8988T (cell line): ENCODE data around the gene QRFP.

ENCODE experiments used
- DNase-seq: peaks from one replicate; pipeline ENCODE4 v3.0.0; 2011

QRFP gene

DNA sequence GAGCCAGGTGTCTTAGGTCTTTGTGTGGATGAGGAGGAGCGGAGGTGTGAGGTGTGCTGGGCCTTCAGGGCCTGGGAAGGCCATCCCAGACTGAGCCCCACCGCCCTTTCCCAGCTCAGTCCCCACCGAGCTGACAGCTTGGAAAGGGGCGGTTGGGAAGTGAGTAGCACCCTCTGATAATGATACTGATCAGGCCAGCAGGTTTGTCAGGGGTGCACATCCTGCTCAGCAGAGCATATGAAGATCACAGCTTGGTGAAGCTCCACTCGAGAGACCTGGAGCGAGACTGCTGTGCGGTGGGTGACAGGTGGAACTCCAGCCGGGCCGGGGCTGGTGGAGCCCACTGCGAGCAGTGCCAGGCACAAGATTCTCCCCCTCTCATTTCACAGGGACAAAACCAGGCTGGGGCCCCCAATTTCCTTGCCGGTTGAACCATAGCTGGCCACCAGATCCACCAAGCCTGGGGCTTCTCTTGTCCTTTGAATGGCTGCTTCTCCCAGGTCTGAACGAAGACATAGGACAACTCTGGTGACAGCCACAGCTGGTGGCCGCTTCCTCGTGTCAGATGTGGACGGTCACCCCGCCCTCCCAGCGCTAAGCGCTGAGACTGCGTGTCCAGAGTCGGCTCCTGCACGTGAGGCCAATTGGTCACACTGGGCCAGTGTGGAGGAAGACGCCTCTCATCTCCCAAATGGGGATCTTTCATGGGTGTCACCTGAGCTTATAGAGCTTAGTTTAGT lies 8.3 kb downstream of the QRFP start:
- no peak for DNase-seq

DNA sequence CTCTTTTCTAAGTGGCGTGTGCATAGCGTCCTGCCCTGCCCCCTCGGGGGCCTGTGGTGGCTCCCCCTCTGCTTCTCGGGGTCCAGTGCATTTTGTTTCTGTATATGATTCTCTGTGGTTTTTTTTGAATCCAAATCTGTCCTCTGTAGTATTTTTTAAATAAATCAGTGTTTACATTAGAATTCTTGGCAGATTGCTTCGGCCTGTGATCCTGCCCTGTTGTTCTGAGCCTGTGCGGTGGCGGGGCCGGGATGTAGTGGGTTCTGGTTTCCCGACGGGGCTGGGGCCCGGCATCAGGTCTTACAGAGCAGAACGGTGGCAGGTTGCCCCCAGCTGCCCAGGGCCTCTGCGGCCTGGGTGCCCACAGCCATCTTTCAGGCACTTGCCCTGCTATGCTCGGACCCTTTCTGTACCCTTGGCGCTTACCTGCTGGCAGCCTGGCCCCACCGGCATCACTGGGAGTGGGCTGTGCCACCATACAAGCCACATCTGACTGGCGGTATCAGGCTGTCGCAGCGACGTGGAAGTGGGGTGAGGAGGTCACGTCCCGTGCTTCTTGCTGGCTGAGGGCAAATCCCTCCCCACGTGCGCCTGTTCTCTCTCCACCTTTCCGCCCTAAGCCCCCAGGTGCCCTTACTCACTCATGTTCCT lies 9.0 kb downstream of the QRFP start:
- DNase-seq = no peak

DNA sequence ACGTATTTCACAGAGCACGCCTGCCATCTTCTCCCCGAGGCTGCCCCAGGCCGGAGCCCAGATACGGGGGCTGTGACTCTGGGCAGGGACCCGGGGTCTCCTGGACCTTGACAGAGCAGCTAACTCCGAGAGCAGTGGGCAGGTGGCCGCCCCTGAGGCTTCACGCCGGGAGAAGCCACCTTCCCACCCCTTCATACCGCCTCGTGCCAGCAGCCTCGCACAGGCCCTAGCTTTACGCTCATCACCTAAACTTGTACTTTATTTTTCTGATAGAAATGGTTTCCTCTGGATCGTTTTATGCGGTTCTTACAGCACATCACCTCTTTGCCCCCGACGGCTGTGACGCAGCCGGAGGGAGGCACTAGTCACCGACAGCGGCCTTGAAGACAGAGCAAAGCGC lies 9.6 kb downstream of the QRFP start:
- no peak for DNase-seq

DNA sequence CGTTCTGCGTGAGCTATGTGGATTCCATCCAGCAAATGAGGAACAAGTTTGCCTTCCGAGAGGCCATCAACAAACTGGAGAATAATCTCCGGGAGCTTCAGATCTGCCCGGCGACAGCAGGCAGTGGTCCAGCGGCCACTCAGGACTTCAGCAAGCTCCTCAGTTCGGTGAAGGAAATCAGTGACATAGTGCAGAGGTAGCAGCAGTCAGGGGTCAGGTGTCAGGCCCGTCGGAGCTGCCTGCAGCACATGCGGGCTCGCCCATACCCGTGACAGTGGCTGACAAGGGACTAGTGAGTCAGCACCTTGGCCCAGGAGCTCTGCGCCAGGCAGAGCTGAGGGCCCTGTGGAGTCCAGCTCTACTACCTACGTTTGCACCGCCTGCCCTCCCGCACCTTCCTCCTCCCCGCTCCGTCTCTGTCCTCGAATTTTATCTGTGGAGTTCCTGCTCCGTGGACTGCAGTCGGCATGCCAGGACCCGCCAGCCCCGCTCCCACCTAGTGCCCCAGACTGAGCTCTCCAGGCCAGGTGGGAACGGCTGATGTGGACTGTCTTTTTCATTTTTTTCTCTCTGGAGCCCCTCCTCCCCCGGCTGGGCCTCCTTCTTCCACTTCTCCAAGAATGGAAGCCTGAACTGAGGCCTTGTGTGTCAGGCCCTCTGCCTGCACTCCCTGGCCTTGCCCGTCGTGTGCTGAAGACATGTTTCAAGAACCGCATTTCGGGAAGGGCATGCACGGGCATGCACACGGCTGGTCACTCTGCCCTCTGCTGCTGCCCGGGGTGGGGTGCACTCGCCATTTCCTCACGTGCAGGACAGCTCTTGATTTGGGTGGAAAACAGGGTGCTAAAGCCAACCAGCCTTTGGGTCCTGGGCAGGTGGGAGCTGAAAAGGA lies 10.9 kb downstream of the QRFP start:
- no peak for DNase-seq

DNA sequence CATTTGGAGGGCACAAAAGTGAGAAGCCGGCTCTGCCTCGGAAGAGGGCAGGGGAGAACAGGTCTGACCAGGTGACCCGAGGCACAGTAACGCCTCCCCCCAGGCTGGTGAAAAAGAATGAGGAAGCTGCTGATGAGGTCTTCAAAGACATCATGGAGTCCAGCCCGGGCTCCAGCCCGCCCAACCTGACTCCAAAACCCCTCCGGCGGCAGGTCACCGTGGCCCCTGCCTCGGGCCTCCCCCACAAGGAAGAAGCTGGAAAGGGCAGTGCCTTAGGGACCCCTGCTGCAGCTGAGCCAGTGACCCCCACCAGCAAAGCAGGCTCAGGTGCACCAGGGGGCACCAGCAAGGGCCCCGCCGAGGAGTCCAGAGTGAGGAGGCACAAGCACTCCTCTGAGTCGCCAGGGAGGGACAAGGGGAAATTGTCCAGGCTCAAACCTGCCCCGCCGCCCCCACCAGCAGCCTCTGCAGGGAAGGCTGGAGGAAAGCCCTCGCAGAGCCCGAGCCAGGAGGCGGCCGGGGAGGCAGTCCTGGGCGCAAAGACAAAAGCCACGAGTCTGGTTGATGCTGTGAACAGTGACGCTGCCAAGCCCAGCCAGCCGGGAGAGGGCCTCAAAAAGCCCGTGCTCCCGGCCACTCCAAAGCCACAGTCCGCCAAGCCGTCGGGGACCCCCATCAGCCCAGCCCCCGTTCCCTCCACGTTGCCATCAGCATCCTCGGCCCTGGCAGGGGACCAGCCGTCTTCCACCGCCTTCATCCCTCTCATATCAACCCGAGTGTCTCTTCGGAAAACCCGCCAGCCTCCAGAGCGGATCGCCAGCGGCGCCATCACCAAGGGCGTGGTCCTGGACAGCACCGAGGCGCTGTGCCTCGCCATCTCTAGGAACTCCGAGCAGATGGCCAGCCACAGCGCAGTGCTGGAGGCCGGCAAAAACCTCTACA lies 11.8 kb downstream of the QRFP start:
- DNase-seq = no peak

DNA sequence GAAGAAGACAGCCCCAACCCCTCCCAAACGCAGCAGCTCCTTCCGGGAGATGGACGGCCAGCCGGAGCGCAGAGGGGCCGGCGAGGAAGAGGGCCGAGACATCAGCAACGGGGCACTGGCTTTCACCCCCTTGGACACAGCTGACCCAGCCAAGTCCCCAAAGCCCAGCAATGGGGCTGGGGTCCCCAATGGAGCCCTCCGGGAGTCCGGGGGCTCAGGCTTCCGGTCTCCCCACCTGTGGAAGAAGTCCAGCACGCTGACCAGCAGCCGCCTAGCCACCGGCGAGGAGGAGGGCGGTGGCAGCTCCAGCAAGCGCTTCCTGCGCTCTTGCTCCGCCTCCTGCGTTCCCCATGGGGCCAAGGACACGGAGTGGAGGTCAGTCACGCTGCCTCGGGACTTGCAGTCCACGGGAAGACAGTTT lies 12.5 kb downstream of the QRFP start:
- DNase-seq = no peak

DNA sequence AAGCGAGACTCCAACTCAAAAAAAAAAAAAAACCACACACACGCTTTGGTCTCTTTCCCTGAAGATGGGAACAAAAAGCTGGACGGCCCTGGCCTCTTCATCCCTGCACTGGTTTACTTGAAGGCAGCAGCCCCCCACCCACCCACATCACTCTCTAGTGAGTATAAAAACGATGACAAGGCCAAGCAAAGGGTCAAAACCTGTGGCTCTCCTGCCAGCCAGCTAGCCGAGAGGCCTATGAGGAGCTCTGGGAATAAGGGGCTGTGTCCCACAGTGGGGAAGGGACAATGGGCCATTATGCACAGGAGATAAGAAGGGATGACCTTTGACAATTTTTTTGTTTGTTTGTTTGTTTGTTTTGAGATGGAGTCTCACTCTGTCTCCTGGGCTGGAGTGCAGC lies 13.1 kb downstream of the QRFP start:
- DNase-seq = no peak

DNA sequence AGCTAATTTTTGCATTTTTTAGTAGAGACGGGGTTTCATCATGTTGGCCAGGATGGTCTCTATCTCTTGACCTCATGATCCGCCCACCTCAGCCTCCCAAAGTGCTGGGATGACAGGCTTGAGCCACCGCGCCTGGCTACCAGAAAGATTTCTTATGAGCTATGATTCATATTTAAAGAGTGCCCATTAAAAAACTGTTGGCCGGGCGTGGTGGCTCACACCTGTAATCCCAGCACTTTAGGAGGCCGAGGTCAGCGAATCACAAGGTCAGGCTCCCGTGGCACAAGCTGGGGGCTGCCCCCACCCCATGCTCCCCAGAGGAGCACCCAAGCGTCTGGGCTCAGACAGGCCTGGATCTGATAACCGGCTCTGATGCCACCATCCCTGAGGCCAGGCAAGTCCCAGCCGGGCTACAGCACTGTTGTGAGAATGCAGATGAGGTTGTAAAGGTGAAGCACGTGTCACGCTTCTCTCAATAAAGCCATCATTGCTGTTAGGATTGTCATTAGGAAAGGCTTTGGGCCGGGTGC lies 13.9 kb downstream of the QRFP start:
- no peak for DNase-seq

DNA sequence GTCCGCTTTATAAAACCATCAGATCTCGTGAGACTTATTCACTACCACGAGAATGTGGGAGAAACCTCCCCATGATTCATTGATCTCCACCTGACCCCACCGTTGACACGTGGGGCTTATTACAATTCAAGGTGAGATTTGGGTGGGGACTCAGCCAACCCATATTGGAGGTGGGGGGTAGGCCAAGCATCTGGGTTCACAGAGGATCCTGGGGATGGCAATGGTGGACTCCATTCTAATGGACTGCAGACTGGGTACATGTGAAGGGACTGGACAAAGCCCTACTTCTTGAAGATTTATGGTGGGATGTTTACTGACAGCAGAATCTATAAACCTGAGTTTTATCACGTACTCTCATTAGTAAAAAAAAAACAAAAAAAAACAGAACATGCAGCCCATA lies 15.1 kb downstream of the QRFP start:
- no peak for DNase-seq

DNA sequence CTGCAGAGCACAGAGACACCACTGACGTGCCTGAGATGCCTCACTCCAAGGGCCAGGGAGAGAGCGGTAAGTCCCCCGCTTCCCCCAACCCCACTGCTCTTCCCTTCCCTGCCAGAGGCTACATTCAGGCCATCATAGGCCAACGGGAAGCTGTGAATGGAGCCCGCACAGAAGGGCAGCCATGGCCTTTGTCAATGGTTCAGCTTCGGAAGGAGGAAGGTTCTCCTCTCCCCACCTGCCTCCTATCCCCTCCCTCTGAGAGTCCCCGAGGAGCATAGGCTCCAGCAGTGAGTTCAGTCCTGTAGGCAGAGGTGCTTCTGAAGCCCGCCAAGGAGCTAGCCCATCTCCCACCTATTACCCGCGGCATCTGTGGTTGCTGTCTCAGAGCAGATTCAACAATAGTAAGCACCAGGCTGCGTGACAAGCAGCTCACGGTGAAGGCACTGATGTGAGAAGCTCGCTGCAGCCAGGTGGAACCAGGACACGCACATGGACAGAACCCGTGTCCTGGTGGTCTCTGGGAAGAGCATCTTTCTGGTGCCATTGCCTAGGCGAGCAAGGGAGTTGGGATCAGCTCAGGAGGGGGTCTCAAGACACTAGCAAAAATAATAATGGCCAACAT lies 15.9 kb downstream of the QRFP start:
- no peak for DNase-seq

DNA sequence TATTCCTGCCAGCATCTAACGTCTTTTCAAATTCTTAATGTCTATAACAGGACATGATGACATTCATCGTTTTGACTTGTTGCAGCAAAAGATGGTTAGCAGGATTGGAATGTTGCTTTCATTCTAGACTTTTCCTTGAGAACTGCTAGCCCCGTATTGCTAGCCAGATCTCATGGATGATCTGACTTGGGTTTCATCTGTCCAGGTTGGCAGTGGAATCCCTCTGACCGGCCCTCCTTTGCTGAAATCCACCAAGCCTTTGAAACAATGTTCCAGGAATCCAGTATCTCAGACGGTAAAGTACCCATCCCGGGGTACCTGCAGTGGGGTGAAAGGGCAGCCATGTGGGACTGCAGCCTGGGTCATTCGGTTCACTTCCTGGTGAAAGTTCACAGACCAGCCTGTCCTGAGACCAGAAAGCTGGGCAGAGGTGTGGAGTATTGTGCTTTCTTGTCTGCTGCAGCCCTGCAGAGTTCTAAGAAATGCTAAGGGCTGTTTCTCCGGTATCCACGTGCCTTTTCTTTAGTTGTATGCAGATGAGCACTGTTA lies 16.7 kb downstream of the QRFP start:
- DNase-seq = no peak

DNA sequence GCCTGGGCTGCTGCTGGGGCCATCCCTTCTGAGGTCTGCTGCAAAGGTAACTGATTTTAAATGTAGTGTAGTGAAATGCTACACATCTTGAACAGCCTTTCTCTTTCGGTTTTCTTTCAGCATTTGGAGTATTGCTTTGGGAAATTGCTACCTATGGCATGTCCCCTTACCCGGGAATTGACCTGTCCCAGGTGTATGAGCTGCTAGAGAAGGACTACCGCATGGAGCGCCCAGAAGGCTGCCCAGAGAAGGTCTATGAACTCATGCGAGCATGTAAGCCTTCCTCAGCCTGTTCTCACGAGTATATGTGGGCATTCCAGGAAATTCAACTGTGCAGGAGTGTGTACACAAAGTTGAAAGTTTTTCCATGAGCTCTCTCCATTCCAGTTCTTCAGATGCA lies 18.3 kb downstream of the QRFP start:
- no peak for DNase-seq

DNA sequence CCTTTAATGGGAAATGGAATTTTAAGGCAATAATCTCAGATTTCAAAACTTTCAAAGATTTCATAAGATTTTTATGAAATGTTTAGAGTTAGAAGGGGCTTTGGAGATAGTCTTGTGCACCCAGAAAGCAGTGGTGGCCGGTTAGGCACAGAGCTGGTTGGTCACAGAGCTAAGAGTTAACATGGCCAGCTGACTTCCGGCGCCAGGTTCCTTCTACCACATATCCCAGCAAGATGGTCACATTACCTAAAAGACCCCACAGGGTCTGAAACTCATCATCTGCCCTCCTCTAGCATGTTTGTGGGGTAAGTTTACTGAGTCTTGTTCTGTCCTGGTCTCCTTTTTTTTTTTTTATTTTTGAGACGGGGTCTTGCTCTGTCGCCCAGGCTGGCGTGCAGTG lies 19.3 kb downstream of the QRFP start:
- DNase-seq = no peak

DNA sequence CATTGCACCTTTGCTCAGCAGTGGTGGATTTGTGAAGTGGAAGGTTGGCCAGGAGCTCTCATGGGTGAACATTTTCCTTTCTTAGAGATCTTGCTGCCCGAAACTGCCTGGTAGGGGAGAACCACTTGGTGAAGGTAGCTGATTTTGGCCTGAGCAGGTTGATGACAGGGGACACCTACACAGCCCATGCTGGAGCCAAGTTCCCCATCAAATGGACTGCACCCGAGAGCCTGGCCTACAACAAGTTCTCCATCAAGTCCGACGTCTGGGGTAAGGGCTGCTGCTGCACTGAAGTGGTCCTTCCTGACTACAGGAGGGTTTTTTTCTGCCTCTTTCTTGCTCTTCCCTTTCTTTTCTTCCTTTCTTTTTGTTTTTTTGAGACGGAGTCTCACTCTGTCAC lies 21.8 kb downstream of the QRFP start:
- DNase-seq = no peak

DNA sequence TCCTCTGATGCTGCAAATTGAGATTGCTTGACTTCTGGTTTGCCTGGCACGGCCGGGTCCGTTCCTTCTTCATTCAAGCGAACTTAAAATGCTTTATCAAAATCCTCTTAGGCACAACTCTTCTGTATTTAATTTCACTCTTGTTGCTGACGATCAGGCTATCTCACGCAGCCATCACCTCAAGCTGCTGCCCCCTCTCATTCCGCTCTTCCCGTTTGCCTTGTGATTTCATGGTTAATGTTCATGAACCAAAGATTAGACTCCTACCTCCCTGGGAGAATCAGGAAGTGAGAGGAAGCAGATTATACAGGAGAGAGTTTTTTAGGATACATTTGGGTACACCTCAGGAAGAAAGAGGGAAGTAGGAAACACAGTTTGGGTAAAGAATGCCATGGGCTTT lies 22.6 kb downstream of the QRFP start:
- DNase-seq = no peak

DNA sequence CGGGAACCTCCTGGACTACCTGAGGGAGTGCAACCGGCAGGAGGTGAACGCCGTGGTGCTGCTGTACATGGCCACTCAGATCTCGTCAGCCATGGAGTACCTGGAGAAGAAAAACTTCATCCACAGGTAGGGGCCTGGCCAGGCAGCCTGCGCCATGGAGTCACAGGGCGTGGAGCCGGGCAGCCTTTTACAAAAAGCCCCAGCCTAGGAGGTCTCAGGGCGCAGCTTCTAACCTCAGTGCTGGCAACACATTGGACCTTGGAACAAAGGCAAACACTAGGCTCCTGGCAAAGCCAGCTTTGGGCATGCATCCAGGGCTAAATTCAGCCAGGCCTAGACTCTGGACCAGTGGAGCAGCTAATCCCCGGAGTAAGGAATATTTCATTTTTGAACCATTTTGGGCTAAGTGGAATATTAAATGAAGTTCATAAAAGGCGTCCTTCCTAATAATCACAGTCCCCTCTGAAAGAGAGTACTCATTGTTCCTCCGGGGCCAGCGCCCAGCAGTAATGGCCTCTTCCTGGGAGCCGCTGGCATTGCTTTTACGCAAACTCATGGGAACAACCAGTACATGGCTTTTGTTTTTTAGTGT lies 23.6 kb downstream of the QRFP start:
- DNase-seq = no peak

DNA sequence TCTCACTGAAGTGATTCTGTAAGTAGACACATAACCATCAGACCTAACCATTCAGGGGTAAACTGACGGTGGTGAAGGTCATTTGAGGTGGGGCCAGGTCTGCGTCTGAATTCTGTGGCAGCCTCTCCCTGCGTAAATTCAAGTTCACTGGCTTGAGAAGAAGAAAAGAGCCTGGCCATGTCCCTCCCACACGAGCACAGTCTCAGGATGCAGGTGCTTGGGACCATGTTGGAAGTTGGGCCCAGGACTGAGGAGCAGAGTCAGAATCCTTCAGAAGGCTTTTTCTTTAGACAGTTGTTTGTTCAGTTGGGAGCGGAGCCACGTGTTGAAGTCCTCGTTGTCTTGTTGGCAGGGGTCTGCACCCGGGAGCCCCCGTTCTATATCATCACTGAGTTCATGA lies 24.1 kb downstream of the QRFP start:
- DNase-seq = no peak

DNA sequence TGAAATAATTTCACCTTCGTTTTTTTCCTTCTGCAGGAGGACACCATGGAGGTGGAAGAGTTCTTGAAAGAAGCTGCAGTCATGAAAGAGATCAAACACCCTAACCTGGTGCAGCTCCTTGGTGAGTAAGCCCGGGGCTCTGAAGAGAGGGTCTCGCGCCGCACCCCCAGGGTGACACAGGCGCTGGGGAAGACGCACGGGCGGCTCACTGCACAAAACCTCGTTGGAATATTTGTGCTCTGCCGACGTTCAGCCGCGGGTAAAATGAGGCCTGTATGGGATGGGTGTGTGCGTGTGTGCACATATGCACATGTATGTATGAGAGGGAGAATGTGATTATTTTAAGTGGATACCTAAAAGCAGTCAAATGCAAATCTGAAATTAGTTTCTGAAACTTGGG lies 24.5 kb downstream of the QRFP start:
- DNase-seq = no peak

DNA sequence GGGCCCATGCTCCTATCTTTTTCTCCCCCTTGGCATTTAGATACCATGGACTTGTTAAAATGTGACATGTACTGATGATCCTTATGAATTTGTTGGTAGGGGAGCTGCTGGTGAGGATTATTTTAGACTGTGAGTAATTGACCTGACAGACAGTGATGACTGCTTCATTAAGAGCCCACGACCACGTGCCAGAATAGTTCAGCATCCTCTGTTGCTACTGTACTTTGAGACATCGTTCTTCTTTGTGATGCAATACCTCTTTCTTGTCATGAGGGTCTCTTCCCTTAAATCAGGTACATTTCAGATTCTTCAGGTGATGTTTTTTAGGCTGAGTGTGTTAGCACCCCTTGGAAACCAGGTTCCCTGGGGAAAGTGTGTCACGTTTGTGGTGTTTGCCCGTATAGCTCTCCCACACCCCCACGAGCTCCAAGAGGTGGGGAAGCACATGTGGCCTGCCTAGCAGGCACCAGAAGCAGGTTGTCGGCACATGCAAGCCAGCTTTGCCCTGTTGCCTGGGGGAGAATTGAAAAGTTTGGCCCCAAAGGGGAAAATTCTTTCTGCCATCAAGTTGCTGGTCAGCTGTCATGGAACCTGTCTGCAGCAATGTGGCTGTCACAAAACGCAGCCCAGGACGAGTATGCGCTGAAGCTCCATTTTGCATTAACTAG lies 25.1 kb downstream of the QRFP start:
- DNase-seq = no peak

DNA sequence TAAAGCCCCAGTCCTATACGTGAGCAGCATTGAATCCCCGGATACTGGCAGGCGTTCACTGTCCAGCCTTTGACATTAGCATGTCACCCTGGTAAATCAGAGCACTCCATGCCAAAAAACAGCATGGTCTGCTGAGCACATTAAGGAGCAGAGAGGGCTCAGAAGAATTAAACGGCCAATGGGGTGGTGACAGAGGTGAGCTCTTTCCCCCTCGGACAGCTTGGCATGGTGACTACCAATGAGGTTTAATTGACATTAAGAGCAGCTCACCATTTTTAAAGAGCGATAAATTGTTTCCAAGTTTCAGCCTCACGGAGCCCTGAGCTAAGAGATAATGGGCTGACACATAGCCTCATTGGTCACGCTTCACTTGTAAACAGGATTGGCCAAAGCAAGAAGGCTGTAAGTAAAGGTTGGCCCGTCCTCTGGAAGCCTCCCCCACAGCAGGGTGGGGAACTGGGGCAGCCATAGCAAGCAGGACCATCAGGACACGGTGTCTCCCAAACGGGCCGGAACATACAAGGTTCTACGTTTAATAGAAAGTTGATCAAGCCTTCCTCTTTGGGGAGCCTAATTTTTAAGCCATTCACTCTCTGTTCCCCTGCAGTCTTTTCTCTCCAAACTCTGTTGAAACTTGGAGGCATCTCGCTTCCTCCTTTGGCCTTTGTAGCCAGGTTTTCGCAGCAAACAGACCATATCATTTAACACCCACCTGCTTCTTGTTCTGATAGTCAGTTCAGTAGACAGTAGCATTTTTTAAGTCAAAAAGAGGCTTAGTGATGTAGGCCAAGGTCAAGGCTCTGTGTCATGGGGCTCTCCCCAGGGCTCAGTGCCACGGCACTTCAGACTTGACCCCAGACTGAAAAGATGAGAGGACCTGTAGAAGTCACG lies 25.9 kb downstream of the QRFP start:
- no peak for DNase-seq
